GM23338 (cell line): ENCODE data around the gene XRCC4. TPM values are rescaled to one million over a fixed set of nuclear protein-coding genes. Genes with fewer than 3 reads are reported as not detected.

Experiments used
- ATAC-seq: fragments of 200-7000 bp; cut with Tn5 transposase; 3 replicates; pipeline ENCODE4 v1.9.1; 2020
- DNase-seq: peaks from one replicate; pipeline ENCODE4 v3.0.0-alpha.2; 2015; ENCODE audit warnings: low spot score
- H2AFZ ChIP-seq: fragments of 200-600 bp; sonication (generic); 2 replicates; pipeline ENCODE4 v1.8.0; 2016; ENCODE audit warnings: antibody characterized with exemption, mild to moderate bottlenecking, moderate library complexity
- H3F3A ChIP-seq: fragments of 200-600 bp; sonication (generic); replicated peaks from 2 replicates; pipeline ENCODE4 v1.8.0; 2017; ENCODE audit warnings: antibody characterized with exemption, mixed run types, low read depth
- H3K27ac ChIP-seq: fragments of 200-600 bp; sonication (generic); 2 replicates; pipeline ENCODE4 v1.6.1; 2016; ENCODE audit warnings: low read depth
- H3K27me3 ChIP-seq: fragments of 200-600 bp; sonication (generic); 2 replicates; pipeline ENCODE4 v1.8.0; 2016; ENCODE audit warnings: mild to moderate bottlenecking, mixed run types, moderate library complexity; ENCODE audit not compliant: insufficient read depth
- H3K36me3 ChIP-seq: fragments of 200-600 bp; sonication (generic); 2 replicates; pipeline ENCODE4 v1.8.0; 2016; ENCODE audit warnings: mild to moderate bottlenecking; ENCODE audit not compliant: insufficient read depth
- H3K4me1 ChIP-seq: fragments of 200-600 bp; sonication (generic); 2 replicates; pipeline ENCODE4 v1.8.0; 2016; ENCODE audit warnings: mild to moderate bottlenecking, moderate library complexity; ENCODE audit not compliant: insufficient read depth
- H3K4me2 ChIP-seq: fragments of 200-600 bp; sonication (generic); 2 replicates; pipeline ENCODE4 v1.7.1; 2017; ENCODE audit warnings: mixed run types
- H3K4me3 ChIP-seq: fragments of 200-600 bp; sonication (generic); 2 replicates; pipeline ENCODE4 v1.6.1; 2016; ENCODE audit warnings: mixed run types
- H3K79me2 ChIP-seq: fragments of 200-600 bp; sonication (generic); replicated peaks from 2 replicates; pipeline ENCODE4 v1.8.0; 2017; ENCODE audit warnings: mild to moderate bottlenecking; ENCODE audit not compliant: insufficient read depth
- H3K9me2 ChIP-seq: fragments of 200-600 bp; sonication (generic); 2 replicates; pipeline ENCODE4 v1.8.0; 2017; ENCODE audit not compliant: insufficient read depth
- H4K20me1 ChIP-seq: fragments of 200-600 bp; sonication (generic); replicated peaks from 2 replicates; pipeline ENCODE4 v1.8.0; 2017; ENCODE audit warnings: mild to moderate bottlenecking; ENCODE audit not compliant: insufficient read depth
- H3K27ac Mint-ChIP-seq: 2 replicates; pipeline ENCODE4 v1.8.0; 2020; ENCODE audit warnings: inconsistent platforms, mild to moderate bottlenecking, moderate library complexity, mixed read lengths
- H3K27me3 Mint-ChIP-seq: 3 replicates; pipeline ENCODE4 v1.8.0; 2022; ENCODE audit warnings: low read depth, mild to moderate bottlenecking, moderate library complexity, mixed read lengths, inconsistent platforms; ENCODE audit not compliant: insufficient read depth, poor library complexity
- H3K36me3 Mint-ChIP-seq: 3 replicates; pipeline ENCODE4 v1.8.0; 2021; ENCODE audit warnings: low read depth, mild to moderate bottlenecking, inconsistent platforms, moderate library complexity, mixed read lengths
- H3K4me1 Mint-ChIP-seq: 3 replicates; pipeline ENCODE4 v1.8.0; 2020; ENCODE audit warnings: mild to moderate bottlenecking, inconsistent platforms, mixed read lengths
- H3K4me3 Mint-ChIP-seq: 3 replicates; pipeline ENCODE4 v1.8.0; 2021; ENCODE audit warnings: moderate library complexity, mild to moderate bottlenecking, inconsistent platforms, mixed read lengths
- H3K9me3 Mint-ChIP-seq: 3 replicates; pipeline ENCODE4 v1.8.0; 2020; ENCODE audit warnings: moderate library complexity, mild to moderate bottlenecking, inconsistent platforms, mixed read lengths
- CREB1 ChIP-seq: fragments of 250-450 bp; sonication (Bioruptor Pico); IDR thresholded peaks from 2 replicates; pipeline ENCODE4 v1.5.0; 2020; ENCODE audit warnings: low read depth, mild to moderate bottlenecking, moderate library complexity
- EZH2 ChIP-seq: fragments of 200-600 bp; sonication (generic); IDR thresholded peaks from one replicate; pipeline ENCODE4 v1.8.0; 2017; ENCODE audit warnings: antibody characterized with exemption, mild to moderate bottlenecking, low read depth; ENCODE audit not compliant: unreplicated experiment
- EZH2phosphoT487 ChIP-seq: fragments of 200-600 bp; sonication (generic); IDR thresholded peaks from one replicate; pipeline ENCODE4 v1.8.1; 2018; ENCODE audit warnings: antibody characterized with exemption; ENCODE audit not compliant: unreplicated experiment
- JUNB ChIP-seq: IDR thresholded peaks from one replicate; pipeline ENCODE4 v1.6.1; 2016; ENCODE audit warnings: antibody characterized with exemption; ENCODE audit not compliant: unreplicated experiment
- NANOG ChIP-seq: IDR thresholded peaks from 2 replicates; pipeline ENCODE4 v1.6.1; 2016; ENCODE audit warnings: antibody characterized with exemption, borderline replicate concordance
- STAT1 ChIP-seq: IDR thresholded peaks from one replicate; pipeline ENCODE4 v1.6.1; 2016; ENCODE audit warnings: antibody characterized with exemption; ENCODE audit not compliant: unreplicated experiment
- ZNF114 ChIP-seq: fragments of 250-450 bp; sonication (Bioruptor Pico); IDR thresholded peaks from 2 replicates; pipeline ENCODE4 v1.5.0; 2020; ENCODE audit warnings: mild to moderate bottlenecking, moderate library complexity
- ZNF331 ChIP-seq: fragments of 250-450 bp; sonication (Bioruptor Pico); IDR thresholded peaks from 2 replicates; pipeline ENCODE4 v1.5.0; 2020; ENCODE audit warnings: low read depth, mild to moderate bottlenecking, moderate library complexity
- polyA plus RNA-seq: library from polyadenylated mRNA; unstranded; fragments of >200 nt; fragmentation: Nextera tagmentation; extraction: Ambion mirVana; gene quantifications from 2 replicates; pipeline ENCODE4 v1.2.1, GENCODE V29; 2016
- total RNA-seq: library from RNA; depleted of rRNA; stranded (reverse); fragments of >200 nt; shearing (Covaris generic); gene quantifications from 2 replicates; pipeline ENCODE4 v1.2.3, GENCODE V29; 2014
- TF ChIP-seq, protein P1 (sequence below): IDR thresholded peaks from 2 replicates; pipeline ENCODE4 v1.6.1; 2016; ENCODE audit warnings: antibody characterized with exemption
- TF ChIP-seq, protein P2 (sequence below), 2 experiments: fragments of 200-600 bp in 1 of 2; sonication (generic) in 1 of 2; conservative IDR thresholded peaks; 2 replicates each; pipeline versions ENCODE4 v1.5.1 to v1.6.1; 2016 to 2017; ENCODE audit warnings: antibody characterized with exemption in 2 of 2, low read depth in 2 of 2, mild to moderate bottlenecking in 2 of 2, moderate library complexity in 1 of 2
- TF ChIP-seq, protein P3 (sequence below): fragments of 250-450 bp; sonication (Bioruptor Pico); IDR thresholded peaks from 2 replicates; pipeline ENCODE4 v1.5.0; 2020; ENCODE audit warnings: mild to moderate bottlenecking, moderate library complexity

XRCC4 gene
- total and polyA plus RNA-seq, 2 experiments from 2014 or later, result 11.5 to 22.4 TPM

- TF ChIP-seq, protein P1, sequence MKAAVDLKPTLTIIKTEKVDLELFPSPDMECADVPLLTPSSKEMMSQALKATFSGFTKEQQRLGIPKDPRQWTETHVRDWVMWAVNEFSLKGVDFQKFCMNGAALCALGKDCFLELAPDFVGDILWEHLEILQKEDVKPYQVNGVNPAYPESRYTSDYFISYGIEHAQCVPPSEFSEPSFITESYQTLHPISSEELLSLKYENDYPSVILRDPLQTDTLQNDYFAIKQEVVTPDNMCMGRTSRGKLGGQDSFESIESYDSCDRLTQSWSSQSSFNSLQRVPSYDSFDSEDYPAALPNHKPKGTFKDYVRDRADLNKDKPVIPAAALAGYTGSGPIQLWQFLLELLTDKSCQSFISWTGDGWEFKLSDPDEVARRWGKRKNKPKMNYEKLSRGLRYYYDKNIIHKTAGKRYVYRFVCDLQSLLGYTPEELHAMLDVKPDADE, result no peak
These were observed 244.2 kb downstream of the XRCC4 start (continued) for GRCh38 chr5:83321483-83322055.

DNA sequence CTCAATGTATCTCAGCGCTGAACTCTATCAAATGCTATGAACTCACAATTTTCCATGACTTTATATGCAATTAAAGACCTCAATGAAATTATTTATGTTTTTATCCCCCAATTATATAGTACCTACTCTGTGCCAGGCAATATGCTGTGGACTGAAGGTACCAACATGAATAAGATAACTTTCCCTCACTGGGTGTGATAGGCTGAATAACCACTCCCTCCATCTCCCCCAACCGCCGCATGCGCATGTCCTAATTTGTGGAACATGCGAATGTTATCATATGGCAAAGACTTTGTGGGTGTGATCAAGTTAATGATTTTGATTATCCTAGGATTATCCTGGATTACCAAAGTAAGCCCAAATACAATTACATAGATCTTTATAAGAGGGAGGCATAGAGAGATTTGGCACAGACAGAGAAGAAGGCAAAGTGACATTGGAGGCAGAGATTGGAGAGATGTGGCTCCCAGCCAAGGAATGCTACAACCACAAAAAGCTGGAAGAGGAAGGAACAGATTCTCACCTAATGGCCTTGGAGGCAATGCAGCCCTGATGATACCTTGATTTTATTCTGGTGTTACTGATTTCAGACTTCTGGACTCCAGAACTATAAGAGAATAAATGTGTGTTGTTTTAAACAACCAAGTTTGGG is 245.1 kb downstream of the XRCC4 start:
- H3K4me1 ChIP-seq, result no peaks in the 10 kb centered on the region
- Mint-ChIP-seq H3K27ac (0 out of 2 replicates have a peak overlapping the region, but pooled peaks have one; percentile 18), H3K9me3 (no peaks in the 10 kb centered on the region), H3K27me3 (no peaks in the 10 kb centered on the region), H3K4me1 (no peaks in the 10 kb centered on the region; the same call in 2 of the 3 replicates), H3K36me3 (no peaks in the 10 kb centered on the region), H3K4me3 (no peak overlapping the region)
- H3K4me3 ChIP-seq, result no peak overlapping the region
- ATAC-seq, result no peak
- H3F3A ChIP-seq, result no peaks in the 10 kb centered on the region
- H3K36me3 ChIP-seq, result no peaks in the 10 kb centered on the region
- H3K79me2 ChIP-seq, result no peaks in the 10 kb centered on the region
- H2AFZ ChIP-seq, result no peak overlapping the region
- no peak for DNase-seq
- no peak overlapping the region for H3K4me2 ChIP-seq
- no peak overlapping the region for H3K27ac ChIP-seq
- H3K27me3 ChIP-seq, result no peaks in the 10 kb centered on the region
- H3K9me2 ChIP-seq, result no peaks in the 10 kb centered on the region
- H4K20me1 ChIP-seq, result no peaks in the 10 kb centered on the region
- TF ChIP-seq EZH2phosphoT487, result no peak
- no peak for TF ChIP-seq EZH2
- no peak for TF ChIP-seq ZNF114 (CRISPR knock-in tag)
- no peak for TF ChIP-seq NANOG
- no peak for TF ChIP-seq ZNF331
- TF ChIP-seq, protein P2, sequence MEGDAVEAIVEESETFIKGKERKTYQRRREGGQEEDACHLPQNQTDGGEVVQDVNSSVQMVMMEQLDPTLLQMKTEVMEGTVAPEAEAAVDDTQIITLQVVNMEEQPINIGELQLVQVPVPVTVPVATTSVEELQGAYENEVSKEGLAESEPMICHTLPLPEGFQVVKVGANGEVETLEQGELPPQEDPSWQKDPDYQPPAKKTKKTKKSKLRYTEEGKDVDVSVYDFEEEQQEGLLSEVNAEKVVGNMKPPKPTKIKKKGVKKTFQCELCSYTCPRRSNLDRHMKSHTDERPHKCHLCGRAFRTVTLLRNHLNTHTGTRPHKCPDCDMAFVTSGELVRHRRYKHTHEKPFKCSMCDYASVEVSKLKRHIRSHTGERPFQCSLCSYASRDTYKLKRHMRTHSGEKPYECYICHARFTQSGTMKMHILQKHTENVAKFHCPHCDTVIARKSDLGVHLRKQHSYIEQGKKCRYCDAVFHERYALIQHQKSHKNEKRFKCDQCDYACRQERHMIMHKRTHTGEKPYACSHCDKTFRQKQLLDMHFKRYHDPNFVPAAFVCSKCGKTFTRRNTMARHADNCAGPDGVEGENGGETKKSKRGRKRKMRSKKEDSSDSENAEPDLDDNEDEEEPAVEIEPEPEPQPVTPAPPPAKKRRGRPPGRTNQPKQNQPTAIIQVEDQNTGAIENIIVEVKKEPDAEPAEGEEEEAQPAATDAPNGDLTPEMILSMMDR (conservative IDR thresholded peaks at IDR 0.05; ENCODE audit: low read depth in 2 of 2), result no peak
- TF ChIP-seq, protein P3, sequence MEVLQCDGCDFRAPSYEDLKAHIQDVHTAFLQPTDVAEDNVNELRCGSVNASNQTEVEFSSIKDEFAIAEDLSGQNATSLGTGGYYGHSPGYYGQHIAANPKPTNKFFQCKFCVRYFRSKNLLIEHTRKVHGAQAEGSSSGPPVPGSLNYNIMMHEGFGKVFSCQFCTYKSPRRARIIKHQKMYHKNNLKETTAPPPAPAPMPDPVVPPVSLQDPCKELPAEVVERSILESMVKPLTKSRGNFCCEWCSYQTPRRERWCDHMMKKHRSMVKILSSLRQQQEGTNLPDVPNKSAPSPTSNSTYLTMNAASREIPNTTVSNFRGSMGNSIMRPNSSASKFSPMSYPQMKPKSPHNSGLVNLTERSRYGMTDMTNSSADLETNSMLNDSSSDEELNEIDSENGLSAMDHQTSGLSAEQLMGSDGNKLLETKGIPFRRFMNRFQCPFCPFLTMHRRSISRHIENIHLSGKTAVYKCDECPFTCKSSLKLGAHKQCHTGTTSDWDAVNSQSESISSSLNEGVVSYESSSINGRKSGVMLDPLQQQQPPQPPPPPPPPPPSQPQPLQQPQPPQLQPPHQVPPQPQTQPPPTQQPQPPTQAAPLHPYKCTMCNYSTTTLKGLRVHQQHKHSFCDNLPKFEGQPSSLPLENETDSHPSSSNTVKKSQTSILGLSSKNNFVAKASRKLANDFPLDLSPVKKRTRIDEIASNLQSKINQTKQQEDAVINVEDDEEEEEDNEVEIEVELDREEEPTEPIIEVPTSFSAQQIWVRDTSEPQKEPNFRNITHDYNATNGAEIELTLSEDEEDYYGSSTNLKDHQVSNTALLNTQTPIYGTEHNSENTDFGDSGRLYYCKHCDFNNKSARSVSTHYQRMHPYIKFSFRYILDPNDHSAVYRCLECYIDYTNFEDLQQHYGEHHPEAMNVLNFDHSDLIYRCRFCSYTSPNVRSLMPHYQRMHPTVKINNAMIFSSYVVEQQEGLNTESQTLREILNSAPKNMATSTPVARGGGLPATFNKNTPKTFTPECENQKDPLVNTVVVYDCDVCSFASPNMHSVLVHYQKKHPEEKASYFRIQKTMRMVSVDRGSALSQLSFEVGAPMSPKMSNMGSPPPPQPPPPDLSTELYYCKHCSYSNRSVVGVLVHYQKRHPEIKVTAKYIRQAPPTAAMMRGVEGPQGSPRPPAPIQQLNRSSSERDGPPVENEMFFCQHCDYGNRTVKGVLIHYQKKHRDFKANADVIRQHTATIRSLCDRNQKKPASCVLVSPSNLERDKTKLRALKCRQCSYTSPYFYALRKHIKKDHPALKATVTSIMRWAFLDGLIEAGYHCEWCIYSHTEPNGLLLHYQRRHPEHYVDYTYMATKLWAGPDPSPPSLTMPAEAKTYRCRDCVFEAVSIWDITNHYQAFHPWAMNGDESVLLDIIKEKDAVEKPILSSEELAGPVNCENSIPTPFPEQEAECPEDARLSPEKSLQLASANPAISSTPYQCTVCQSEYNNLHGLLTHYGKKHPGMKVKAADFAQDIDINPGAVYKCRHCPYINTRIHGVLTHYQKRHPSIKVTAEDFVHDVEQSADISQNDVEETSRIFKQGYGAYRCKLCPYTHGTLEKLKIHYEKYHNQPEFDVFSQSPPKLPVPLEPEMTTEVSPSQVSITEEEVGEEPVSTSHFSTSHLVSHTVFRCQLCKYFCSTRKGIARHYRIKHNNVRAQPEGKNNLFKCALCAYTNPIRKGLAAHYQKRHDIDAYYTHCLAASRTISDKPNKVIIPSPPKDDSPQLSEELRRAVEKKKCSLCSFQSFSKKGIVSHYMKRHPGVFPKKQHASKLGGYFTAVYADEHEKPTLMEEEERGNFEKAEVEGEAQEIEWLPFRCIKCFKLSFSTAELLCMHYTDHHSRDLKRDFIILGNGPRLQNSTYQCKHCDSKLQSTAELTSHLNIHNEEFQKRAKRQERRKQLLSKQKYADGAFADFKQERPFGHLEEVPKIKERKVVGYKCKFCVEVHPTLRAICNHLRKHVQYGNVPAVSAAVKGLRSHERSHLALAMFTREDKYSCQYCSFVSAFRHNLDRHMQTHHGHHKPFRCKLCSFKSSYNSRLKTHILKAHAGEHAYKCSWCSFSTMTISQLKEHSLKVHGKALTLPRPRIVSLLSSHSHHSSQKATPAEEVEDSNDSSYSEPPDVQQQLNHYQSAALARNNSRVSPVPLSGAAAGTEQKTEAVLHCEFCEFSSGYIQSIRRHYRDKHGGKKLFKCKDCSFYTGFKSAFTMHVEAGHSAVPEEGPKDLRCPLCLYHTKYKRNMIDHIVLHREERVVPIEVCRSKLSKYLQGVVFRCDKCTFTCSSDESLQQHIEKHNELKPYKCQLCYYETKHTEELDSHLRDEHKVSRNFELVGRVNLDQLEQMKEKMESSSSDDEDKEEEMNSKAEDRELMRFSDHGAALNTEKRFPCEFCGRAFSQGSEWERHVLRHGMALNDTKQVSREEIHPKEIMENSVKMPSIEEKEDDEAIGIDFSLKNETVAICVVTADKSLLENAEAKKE (CRISPR knock-in tag), result no peak
- TF ChIP-seq CREB1, result no peak
- TF ChIP-seq, protein P1, result no peak
- no peak for TF ChIP-seq STAT1
- TF ChIP-seq JUNB, result no peak
